Measurements from ENCODE around the gene ERI3.

ERI3 gene

DNA sequence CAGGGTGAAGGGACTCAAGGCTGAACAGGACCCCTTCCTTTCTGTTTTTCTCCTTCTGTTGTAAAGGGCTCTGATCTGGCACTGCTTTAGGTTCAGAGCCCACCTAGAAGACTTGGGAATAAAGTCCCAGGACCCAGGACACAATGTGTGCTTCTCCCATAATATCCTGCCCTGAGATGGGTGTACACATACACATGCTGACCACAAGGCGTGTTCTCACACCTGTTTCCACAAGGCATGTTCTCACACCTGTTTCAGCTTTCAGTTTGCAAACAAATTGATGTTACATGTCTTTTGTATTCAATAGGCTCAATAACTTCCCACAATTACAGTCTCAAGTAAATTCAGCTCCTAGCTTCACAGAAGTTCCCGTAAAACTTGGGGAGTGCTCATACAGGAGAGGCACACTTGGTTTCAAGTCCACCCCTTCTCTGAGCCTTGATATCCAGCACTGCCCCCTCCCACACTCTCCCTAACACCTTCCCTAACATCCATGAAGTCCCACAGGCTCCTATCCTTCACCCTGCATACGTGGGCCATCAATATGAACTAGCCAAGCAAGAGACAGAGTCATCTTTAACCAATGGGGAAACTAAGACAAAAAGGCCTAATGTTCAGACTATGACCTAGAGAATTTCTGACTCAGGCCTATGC, 41.7 kb downstream of the ERI3 start:
- no peak for DNase-seq

DNA sequence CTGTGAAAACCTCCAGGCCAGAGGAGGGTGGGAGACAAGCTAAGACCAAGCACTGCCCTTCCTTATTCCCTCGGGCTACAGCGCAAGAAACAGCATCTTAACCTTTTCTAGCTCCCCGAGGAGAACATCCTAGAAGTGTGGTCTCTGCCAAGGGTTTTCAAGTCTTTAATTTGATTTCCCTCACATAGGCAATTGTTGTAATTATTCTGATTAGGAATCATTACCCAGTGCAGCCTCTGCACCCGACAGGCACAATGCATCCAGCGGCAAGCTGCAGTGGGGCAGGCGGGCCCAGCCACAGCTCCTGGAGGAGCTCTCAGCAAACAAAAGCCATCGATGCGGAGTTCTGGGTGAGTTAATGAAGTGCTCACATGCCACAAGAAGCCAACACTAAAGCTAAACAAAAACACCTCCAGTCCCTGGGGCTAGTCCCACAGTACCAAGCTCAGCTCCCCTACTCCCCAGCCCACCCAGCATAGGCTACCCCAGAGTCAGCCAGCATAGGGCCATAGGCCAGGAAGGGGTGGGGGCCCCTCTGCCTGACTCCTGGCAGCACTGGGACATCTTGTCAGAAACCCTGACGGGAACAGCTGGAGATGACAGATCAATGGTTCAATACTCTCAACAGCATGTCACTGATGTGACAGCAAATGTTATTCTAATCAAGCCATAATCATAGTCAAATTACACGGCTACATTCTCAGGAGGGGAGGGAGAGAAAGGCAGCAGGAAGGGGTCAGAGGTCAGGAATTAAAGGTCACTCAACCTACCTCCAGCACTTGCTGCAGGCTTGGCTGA, 42.5 kb downstream of the ERI3 start:
- no peak for DNase-seq

DNA sequence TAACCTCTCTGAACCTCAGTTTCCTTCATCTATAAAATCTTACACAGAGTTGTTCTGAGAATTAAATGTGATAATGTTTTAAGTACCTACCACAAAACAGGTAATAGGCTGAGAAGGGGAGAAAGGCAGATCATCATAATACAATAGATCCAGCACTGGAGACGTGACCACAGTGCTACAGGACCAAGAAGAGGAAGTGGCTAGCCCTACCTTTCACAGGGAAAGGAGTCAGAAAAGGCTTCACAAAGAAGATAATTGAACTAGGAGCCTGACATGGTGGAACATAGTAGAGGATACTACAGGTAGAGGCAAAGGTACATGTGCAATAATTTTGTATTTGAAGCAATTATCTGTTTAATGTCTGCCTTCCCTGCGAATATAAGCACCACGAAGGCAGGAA, 45.1 kb downstream of the ERI3 start:
- no peak for DNase-seq

- DNase-seq: no peak
Measured at GRCh38 chr1:44305962-44306422, 49.1 kb downstream of the ERI3 start.

GRCh38 chr1:44303532-44303931, 51.5 kb downstream of the ERI3 start:
- no peak for DNase-seq

- no peak for DNase-seq
Measured at GRCh38 chr1:44302541-44302940, 52.5 kb downstream of the ERI3 start.

- no peak for DNase-seq
Measured at GRCh38 chr1:44301442-44301841, 53.6 kb downstream of the ERI3 start.

GRCh38 chr1:44300852-44301251, 54.2 kb downstream of the ERI3 start:
- DNase-seq: no peak

GRCh38 chr1:44297695-44298400, 57.2 kb downstream of the ERI3 start:
- no peak for DNase-seq

DNA sequence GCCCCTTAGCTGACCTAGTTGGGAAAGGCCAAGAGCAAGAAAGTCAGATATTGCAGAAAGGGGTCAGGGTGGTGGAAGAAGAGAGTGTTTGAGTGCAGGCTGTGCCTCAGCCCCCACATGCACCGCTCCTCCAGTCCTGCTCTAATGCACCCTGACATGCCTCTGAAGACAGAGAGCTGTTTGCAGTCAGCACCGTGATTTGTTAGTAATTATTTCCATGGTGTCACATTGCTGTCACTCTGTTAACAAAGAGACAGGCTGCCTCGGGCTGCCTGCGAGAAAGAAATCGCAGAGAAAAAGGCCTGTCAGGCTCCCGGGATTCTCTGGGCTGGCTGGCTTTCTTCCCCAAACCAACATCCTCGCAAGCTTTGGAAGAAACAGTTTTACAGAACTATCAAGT, 58.3 kb downstream of the ERI3 start:
- DNase-seq: no peak

GRCh38 chr1:44296086-44296485, 59.0 kb downstream of the ERI3 start:
- DNase-seq: no peak

- DNase-seq: no peak
Measured at GRCh38 chr1:44294588-44295007, 60.5 kb downstream of the ERI3 start.

GRCh38 chr1:44293761-44294315, 61.2 kb downstream of the ERI3 start:
- no peak for DNase-seq

- DNase-seq: no peak
Measured at GRCh38 chr1:44292651-44293050, 62.4 kb downstream of the ERI3 start.

DNA sequence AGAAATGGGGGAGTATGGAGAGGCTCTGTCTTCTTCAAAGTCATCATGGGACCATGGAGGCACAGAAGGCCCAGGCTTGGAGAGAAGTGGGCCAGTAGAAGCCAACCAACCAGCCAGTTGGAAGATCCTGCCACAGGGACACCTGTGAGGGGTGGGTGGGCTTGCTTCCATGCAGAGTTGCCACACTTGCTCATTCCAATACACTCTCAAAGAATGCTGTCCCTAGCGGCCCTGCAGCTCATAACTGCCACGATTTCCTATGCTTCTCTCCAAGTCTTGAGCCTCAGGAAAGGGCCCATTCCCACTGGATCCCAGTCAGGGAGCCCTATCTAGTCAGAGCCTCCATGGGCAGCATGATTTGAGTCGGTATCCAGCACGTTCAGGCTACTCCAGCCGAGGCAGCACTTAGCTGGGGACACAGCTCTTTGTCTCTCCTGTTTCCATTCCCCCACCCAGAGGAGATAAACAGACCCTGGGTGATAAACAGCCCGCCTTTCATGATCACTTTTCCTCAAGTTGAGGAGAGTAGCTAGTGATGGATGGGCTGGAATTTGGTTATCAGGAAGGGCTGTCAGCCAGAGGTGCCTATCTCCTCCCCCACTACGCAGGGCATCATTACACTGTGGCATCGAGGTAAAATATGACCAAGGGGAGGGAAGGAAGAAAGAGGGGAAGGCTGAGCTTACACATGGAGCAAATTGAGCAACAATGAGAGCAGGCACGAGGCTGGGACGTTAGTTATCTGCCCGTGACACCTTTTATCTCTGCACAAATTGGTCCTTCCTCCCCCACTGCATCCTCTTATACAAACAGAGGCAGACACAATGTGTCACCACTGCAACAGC, 64.6 kb downstream of the ERI3 start:
- DNase-seq: no peak

DNA sequence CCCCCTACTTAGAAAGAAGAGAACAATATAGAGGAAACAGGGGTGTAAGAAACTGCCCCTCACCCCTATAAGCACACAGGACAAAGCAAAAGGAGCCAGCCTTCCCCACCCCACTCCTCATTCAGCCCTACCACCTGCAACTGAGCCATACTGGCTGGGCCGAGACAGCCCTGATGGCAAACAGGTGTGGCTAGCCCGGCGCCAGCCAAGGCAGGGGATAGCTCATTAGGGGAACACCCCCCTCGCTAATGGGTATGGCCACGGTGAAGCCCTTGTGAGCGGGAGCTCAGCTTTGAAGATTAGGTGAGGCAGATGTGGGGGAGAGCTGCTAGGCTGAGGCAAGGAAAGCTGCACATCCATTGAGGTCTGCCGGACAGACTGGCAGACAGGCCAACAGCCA, 65.5 kb downstream of the ERI3 start:
- no peak for DNase-seq

DNA sequence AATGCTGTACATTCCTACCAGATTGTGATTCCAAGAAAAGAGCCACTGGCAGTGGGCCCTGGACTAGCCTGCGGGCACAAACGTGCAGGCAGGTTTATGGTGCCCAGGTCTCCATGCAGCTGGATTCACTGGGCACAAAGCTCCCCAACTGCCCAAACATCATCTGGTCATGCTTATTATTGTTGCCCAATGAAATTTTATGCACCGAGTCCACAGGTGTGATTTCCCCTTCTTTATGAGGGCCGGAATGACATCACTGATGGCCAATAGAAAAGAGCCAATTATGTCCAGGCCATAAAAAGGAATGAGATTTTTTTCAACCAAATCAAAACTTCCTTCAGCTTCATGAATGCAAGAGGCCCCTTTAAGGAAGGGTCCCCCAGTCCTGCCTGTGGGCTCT, 66.2 kb downstream of the ERI3 start:
- DNase-seq: no peak

DNA sequence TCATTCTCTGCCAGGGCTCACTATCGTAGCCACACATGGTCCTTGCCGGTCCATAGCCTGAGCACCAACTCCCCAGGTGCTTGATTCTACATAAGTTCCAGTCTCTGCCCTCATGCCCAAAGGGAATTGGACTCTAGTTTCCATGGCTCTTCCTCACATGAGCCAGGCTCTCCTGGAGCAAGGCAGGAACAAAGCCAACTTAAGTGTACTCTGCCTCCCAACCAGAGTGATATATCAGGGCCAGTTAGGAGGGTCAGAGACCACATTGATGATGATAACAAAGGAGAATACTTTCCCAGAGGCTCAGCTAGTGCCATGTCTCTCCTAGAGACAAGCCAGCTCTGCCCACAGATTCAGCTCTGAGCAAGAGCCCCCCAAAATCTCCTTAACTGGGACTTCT, 70.9 kb downstream of the ERI3 start:
- DNase-seq: no peak

DNA sequence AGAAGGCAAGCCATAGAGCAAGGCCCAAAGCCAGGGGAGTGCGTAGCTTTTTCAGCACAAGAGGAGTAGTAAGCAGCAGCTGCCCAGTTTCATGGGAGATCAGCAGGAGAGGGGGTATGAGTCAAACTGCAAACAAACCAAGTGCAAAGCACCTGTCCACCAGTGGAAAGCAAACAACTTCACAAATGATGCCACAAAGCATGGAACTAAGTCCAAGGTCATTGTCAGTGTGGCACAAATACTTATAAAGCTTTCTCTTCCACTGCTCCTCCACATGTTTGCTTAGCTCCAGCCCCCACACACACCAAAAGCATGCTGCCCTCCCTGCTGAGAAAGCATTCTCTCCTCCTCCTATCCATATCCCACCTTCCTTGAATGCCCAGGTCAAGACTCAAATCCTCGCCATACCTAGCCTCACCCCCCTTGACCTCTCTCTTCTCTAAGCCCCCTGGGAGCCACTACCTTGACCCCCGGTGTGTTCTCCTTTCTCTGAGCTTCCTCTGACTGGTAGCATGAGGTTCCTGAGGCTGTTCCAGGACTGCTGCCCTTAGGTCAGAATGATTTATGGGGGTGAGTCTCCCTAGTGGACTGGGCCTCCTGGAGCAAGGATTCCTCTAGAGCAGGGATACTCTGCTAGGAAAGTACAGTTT, 71.4 kb downstream of the ERI3 start:
- no peak for DNase-seq

GRCh38 chr1:44282704-44283426, 72.2 kb downstream of the ERI3 start:
- no peak for DNase-seq

- no peak for DNase-seq
Measured at GRCh38 chr1:44281962-44282703, 72.9 kb downstream of the ERI3 start.

Measured in stimulated activated naive CD4-positive, alpha-beta T cell treated with Interleukin-2 at 50 U/mL for 16 hours (primary cell).